H1 (cell line): ENCODE measurements around the gene HAND1. TPM values are rescaled to one million over a fixed set of nuclear protein-coding genes. Genes with fewer than 3 reads are reported as not detected.

ENCODE experiments used
- CTCF ChIA-PET: fragments of 300-600 bp; sonication (Branson Sonifier 250); formaldehyde crosslinking; loops from one replicate; lab custom pipeline; 2021; ENCODE audit not compliant: partially characterized antibody; lab: Charles Lee
- POLR2A ChIA-PET: fragments of 300-600 bp; sonication (Branson Sonifier 250); formaldehyde crosslinking; loops from one replicate; lab custom pipeline; 2021; ENCODE audit warnings: inconsistent platforms; ENCODE audit not compliant: partially characterized antibody; lab: Charles Lee
- DNase-seq, 2 experiments: peaks; one replicate each; pipeline versions ENCODE4 v3.0.0 to v3.0.0-alpha.2; 2010 to 2022; ENCODE audit warnings: low spot score in 2 of 2, low read depth in 1 of 2, mixed read lengths in 1 of 2
- FAIRE-seq: peaks from 2 replicates; lab custom pipeline; 2011; peaks lifted over from hg19 to GRCh38; lab: Jason Lieb, UNC
- H2AFZ ChIP-seq: 2 replicates; pipeline ENCODE4 v1.8.1; 2012; ENCODE audit warnings: low read length, inconsistent platforms
- H2AK5ac ChIP-seq: 2 replicates; pipeline ENCODE4 v1.6.1; 2013; ENCODE audit warnings: low read depth, low read length
- H2BK120ac ChIP-seq: replicated peaks from 2 replicates; pipeline ENCODE3; 2013; ENCODE audit warnings: low read depth, low read length, inconsistent platforms
- H2BK12ac ChIP-seq: 2 replicates; pipeline ENCODE4 v1.6.1; 2013; ENCODE audit warnings: low read depth, low read length
- H2BK15ac ChIP-seq: 2 replicates; pipeline ENCODE4 v1.6.1; 2013; ENCODE audit warnings: low read length
- H2BK20ac ChIP-seq: 2 replicates; pipeline ENCODE4 v1.6.1; 2013; ENCODE audit warnings: low read length
- H2BK5ac ChIP-seq: 2 replicates; pipeline ENCODE4 v1.6.1; 2013; ENCODE audit warnings: low read depth, low read length
- H3K14ac ChIP-seq: 2 replicates; pipeline ENCODE4 v1.6.1; 2013; ENCODE audit warnings: inconsistent platforms; ENCODE audit not compliant: insufficient read length
- H3K18ac ChIP-seq: 2 replicates; pipeline ENCODE4 v1.6.1; 2013; ENCODE audit warnings: low read length; ENCODE audit errors: extremely low read depth
- H3K23ac ChIP-seq: 2 replicates; pipeline ENCODE4 v1.6.1; 2013; ENCODE audit warnings: inconsistent platforms; ENCODE audit not compliant: insufficient read length
- H3K23me2 ChIP-seq: 2 replicates; pipeline ENCODE4 v1.6.1; 2013; ENCODE audit warnings: low read depth, low read length
- H3K27ac ChIP-seq: 2 replicates; pipeline ENCODE4 v1.6.1; 2011; ENCODE audit warnings: low read depth, low read length, inconsistent platforms
- H3K27me3 ChIP-seq, 4 experiments: replicated peaks in 1 of 4; 1 replicate in 1 of 4; 2 replicates in 3 of 4; pipeline versions ENCODE4 v1.6.1 to v1.8.1; 2011 to 2013; ENCODE audit warnings: low read length in 3 of 4, mild to moderate bottlenecking in 3 of 4, inconsistent platforms in 2 of 4, mixed read lengths in 2 of 4, moderate library complexity in 1 of 4; ENCODE audit not compliant: control insufficient read depth in 3 of 4, insufficient read depth in 3 of 4; ENCODE audit errors: extremely low read depth in 1 of 4
- H3K36me3 ChIP-seq, 4 experiments: 2 replicates each; pipeline versions ENCODE4 v1.6.1 to v1.8.1; 2011 to 2013; ENCODE audit warnings: mild to moderate bottlenecking in 4 of 4, low read length in 3 of 4, moderate library complexity in 2 of 4, control low read depth in 1 of 4, inconsistent platforms in 1 of 4; ENCODE audit not compliant: insufficient read depth in 4 of 4, control insufficient read depth in 2 of 4
- H3K4ac ChIP-seq: replicated peaks from 2 replicates; pipeline ENCODE3; 2013; ENCODE audit warnings: low read length, low read depth, mixed read lengths, inconsistent platforms; ENCODE audit not compliant: insufficient read length
- H3K4me1 ChIP-seq, 4 experiments: replicated peaks in 1 of 4; 1 replicate in 1 of 4; 2 replicates in 3 of 4; pipeline versions ENCODE4 v1.6.1 to v1.8.1; 2011 to 2013; ENCODE audit warnings: low read length in 3 of 4, inconsistent platforms in 2 of 4, mixed read lengths in 1 of 4; ENCODE audit not compliant: insufficient read depth in 4 of 4, control insufficient read depth in 3 of 4
- H3K4me2 ChIP-seq, 2 experiments: 2 replicates each; pipeline versions ENCODE4 v1.6.1 to v1.8.1; 2011 to 2013; ENCODE audit warnings: low read depth in 2 of 2, low read length in 2 of 2, control low read depth in 1 of 2, inconsistent platforms in 1 of 2, mild to moderate bottlenecking in 1 of 2; ENCODE audit not compliant: insufficient read depth in 1 of 2
- H3K4me3 ChIP-seq, 4 experiments: fragments of 200-600, 300-600 bp in 1 of 4; sonication (generic), shearing (Covaris generic), sonication (Bioruptor Twin) in 1 of 4; 2 replicates each; pipeline versions ENCODE4 v1.5.1 to v1.8.1; 2011 to 2016; ENCODE audit warnings: low read length in 4 of 4, low read depth in 3 of 4, control low read depth in 2 of 4, inconsistent platforms in 2 of 4, mild to moderate bottlenecking in 2 of 4, mixed read lengths in 1 of 4, moderate library complexity in 1 of 4; ENCODE audit not compliant: insufficient read depth in 2 of 4; ENCODE audit errors: extremely low read depth in 1 of 4
- H3K56ac ChIP-seq: replicated peaks from 2 replicates; pipeline ENCODE3; 2013; ENCODE audit warnings: low read depth, mild to moderate bottlenecking, mixed read lengths, low read length, inconsistent platforms; ENCODE audit not compliant: insufficient read length
- H3K79me1 ChIP-seq: 2 replicates; pipeline ENCODE4 v1.6.1; 2013; ENCODE audit warnings: low read depth, low read length, control low read depth
- H3K79me2 ChIP-seq, 2 experiments: 2 replicates each; pipeline versions ENCODE4 v1.6.1 to v1.8.1; 2012 to 2013; ENCODE audit warnings: low read length in 2 of 2, mild to moderate bottlenecking in 2 of 2, inconsistent platforms in 1 of 2; ENCODE audit not compliant: insufficient read depth in 2 of 2, control insufficient read depth in 1 of 2
- H3K9ac ChIP-seq, 4 experiments: replicated peaks in 1 of 4; 1 replicate in 1 of 4; 2 replicates in 3 of 4; pipeline versions ENCODE4 v1.6.1 to v1.8.1; 2011 to 2013; ENCODE audit warnings: low read depth in 3 of 4, low read length in 3 of 4, control low read depth in 2 of 4, mild to moderate bottlenecking in 2 of 4, moderate library complexity in 2 of 4, inconsistent platforms in 1 of 4; ENCODE audit errors: extremely low read depth in 1 of 4
- H3K9me3 ChIP-seq, 2 experiments: 2 replicates each; pipeline versions ENCODE4 v1.6.1 to v1.8.1; 2012 to 2013; ENCODE audit warnings: mild to moderate bottlenecking in 2 of 2, moderate library complexity in 2 of 2, control low read depth in 1 of 2, inconsistent platforms in 1 of 2, low read depth in 1 of 2, low read length in 1 of 2, mixed read lengths in 1 of 2; ENCODE audit not compliant: insufficient read depth in 2 of 2
- H4K20me1 ChIP-seq, 2 experiments: replicated peaks in 1 of 2; 2 replicates each; pipeline versions ENCODE3 to v1.8.1; 2011 to 2013; ENCODE audit warnings: inconsistent platforms in 2 of 2, low read length in 2 of 2, mild to moderate bottlenecking in 1 of 2; ENCODE audit not compliant: insufficient read depth in 2 of 2, control insufficient read depth in 1 of 2
- H4K5ac ChIP-seq: 2 replicates; pipeline ENCODE4 v1.6.1; 2013; ENCODE audit warnings: low read length, low read depth, mixed read lengths, inconsistent platforms; ENCODE audit not compliant: insufficient read length
- H4K8ac ChIP-seq: 2 replicates; pipeline ENCODE4 v1.8.0; 2013; ENCODE audit warnings: mild to moderate bottlenecking, moderate library complexity, low read length, inconsistent platforms; ENCODE audit not compliant: insufficient read depth; ENCODE audit errors: extremely low read depth
- H4K91ac ChIP-seq: replicated peaks from 2 replicates; pipeline ENCODE3; 2013; ENCODE audit warnings: low read length, mixed read lengths, inconsistent platforms; ENCODE audit not compliant: insufficient read length
- EZH2 ChIP-seq: fragments of 200-600 bp; sonication (generic); IDR thresholded peaks from 2 replicates; pipeline ENCODE4 v1.7.1; 2012; ENCODE audit warnings: low read depth, mild to moderate bottlenecking, moderate library complexity, low read length, inconsistent platforms; ENCODE audit not compliant: severe bottlenecking
- FOSL1 ChIP-seq: IDR thresholded peaks from 2 replicates; pipeline ENCODE4 v1.6.1; 2011; ENCODE audit warnings: mild to moderate bottlenecking, low read depth, low read length, moderate library complexity; ENCODE audit not compliant: insufficient read depth
- KDM1A ChIP-seq: fragments of 200-600, 300-600 bp; sonication (generic); IDR thresholded peaks from 2 replicates; pipeline ENCODE4 v1.7.1; 2016; ENCODE audit warnings: mild to moderate bottlenecking, low read length, borderline replicate concordance
- KDM4A ChIP-seq: IDR thresholded peaks from one replicate; pipeline ENCODE4 v1.7.1; 2012; ENCODE audit warnings: low read depth, mild to moderate bottlenecking, moderate library complexity, low read length, inconsistent platforms; ENCODE audit not compliant: severe bottlenecking
- POLR2AphosphoS5 ChIP-seq: IDR thresholded peaks from 2 replicates; pipeline ENCODE4 v1.6.1; 2011; ENCODE audit warnings: low read depth, low read length
- RAD21 ChIP-seq, 2 experiments: IDR thresholded peaks in 1 of 2; conservative IDR thresholded peaks in 1 of 2; 2 replicates each; pipeline ENCODE4 v1.6.1; 2011; ENCODE audit warnings: low read depth in 2 of 2, low read length in 2 of 2, improper control_type of control experiment in 1 of 2, inconsistent platforms in 1 of 2, mild to moderate bottlenecking in 1 of 2, moderate library complexity in 1 of 2
- RNF2 ChIP-seq: fragments of 200-900, 300-1000 bp; sonication (generic); IDR thresholded peaks from 2 replicates; pipeline ENCODE4 v1.7.1; 2016; ENCODE audit warnings: borderline replicate concordance, low read depth, mild to moderate bottlenecking, antibody characterized with exemption, low read length; ENCODE audit not compliant: poor library complexity, severe bottlenecking; ENCODE audit errors: missing control alignments
- SIN3A ChIP-seq, 2 experiments: IDR thresholded peaks in 1 of 2; conservative IDR thresholded peaks in 1 of 2; 2 replicates each; pipeline ENCODE4 v1.6.1; 2011 to 2012; ENCODE audit warnings: low read length in 2 of 2, improper control_type of control experiment in 1 of 2, low read depth in 1 of 2, mild to moderate bottlenecking in 1 of 2
- SP1 ChIP-seq: IDR thresholded peaks from 2 replicates; pipeline ENCODE4 v1.6.1; 2011; ENCODE audit warnings: low read depth, low read length
- SUZ12 ChIP-seq: fragments of 200-600 bp; sonication (generic); IDR thresholded peaks from 2 replicates; pipeline ENCODE4 v1.6.1; 2012; ENCODE audit warnings: mild to moderate bottlenecking, inconsistent platforms, low read length, moderate library complexity, mixed read lengths
- WGBS, 2 experiments: shearing (Covaris generic) in 1 of 2; methylation state at CpG; one replicate each; pipeline versions ENCODE4 v1.1.6 to v1.1.7; 2013 to 2015; ENCODE audit warnings: low lambda C conversion rate in 2 of 2, mixed read lengths in 2 of 2, inconsistent platforms in 1 of 2, low coverage in 1 of 2, missing lambda C conversion rate in 1 of 2; ENCODE audit not compliant: insufficient replicate concordance in 2 of 2, insufficient coverage in 1 of 2, insufficient read length in 1 of 2; ENCODE audit errors: extremely low coverage in 1 of 2, missing lambda C conversion rate in 1 of 2; 5-methylcytosine and 5-hydroxymethylcytosine counted together
- polyA plus RNA-seq, 7 experiments: library from polyadenylated mRNA; depleted of rRNA in 3 of 7; stranded (reverse) in 5 of 7; unstranded in 2 of 7; fragments of >200 nt in 5 of 7; fragments of 200-250 nt in 2 of 7; gene quantifications; 1 replicate in 5 of 7; 2 replicates in 1 of 7; 4 replicates in 1 of 7; pipeline versions ENCODE4 v1.2.1 to v1.2.3, GENCODE V29; 2011 to 2013; ENCODE audit warnings: missing spikeins in 2 of 7, mixed read lengths in 2 of 7
- total RNA-seq: library from RNA; stranded (reverse); fragmentation: NEBNext Ultra II Directional; extraction: Animal tissue kit (Norgen Biotek cat#: 25700); gene quantifications from 2 replicates; pipeline ENCODE4 v1.2.1, GENCODE V29; 2021

Gene HAND1
- total and polyA plus RNA-seq, 2 of the 8 experiments (the other 6 are each of a cell fraction or from before 2014, with no cell fraction given), result 0.06 TPM; not detected in 1

DNA sequence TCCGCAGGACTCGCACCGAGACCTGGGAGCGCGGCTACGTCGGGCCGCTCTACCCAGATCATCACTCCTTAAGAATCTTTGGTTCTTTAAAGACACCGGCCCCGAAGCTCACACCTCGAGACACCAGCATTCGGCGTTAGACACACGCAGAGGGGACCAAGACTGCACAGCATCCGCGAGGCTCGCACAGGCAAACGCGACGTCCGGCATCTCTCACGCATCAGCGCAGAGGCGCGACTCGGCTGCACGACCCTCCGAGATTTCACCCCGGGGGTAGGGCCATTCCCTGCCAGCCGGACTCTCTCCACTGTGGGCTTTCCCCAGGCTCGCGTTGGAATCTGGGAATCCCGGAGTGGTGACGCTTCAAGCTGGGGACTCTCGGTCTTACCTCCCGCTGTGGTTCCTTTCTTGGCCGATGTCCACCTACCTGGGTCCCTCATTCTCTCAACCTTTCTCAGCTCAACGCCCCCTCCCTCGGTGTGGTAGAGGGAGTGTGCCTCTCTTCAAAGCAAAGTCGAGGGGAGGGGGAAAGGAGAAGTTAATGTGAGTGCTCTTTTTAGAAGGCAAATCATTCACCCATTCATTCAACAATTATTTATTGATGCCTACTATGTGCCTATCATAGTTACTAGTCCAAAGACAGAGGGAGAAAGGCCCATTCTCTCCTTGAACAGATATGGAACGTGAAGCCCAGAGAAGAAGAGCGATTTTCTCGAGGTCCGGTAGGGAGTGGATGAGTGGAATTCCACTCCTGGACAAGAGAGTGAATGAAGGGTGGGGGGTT is 1.3 kb upstream of the HAND1 start:
- H3K4me2 ChIP-seq, result peak overlapping the region; percentile 70 to 85
- TF ChIP-seq FOSL1 (no peak), SIN3A (conservative IDR thresholded peaks at IDR 0.05 in 1 of 2, IDR thresholded peaks at IDR 0.05 in 1 of 2; ENCODE audit: low read depth in 1 of 2, low read length in 2 of 2) (no peak), EZH2 (peak; percentile 86), RNF2 (peak; percentile 1), SP1 (no peak), KDM1A (no peak), KDM4A (peak; percentile 25), RAD21 (IDR thresholded peaks at IDR 0.05 in 1 of 2, conservative IDR thresholded peaks at IDR 0.05 in 1 of 2; ENCODE audit: low read depth in 2 of 2, low read length in 2 of 2) (no peak), SUZ12 (peak; percentile 95), POLR2AphosphoS5 (no peak)

More for the DNA sequence above, 1.3 kb upstream of the HAND1 start:
- H3K27ac ChIP-seq, result no peak overlapping the region
- H3K36me3 ChIP-seq, result peaks cover 0 to 4% (median 0%) of the 10 kb centered on the region in 4 experiments; a peak in 1 of 8 replicates
- no peak overlapping the region for H2AFZ ChIP-seq
- H3K79me2 ChIP-seq, result no peaks in the 10 kb centered on the region
- no peak overlapping the region for H2BK15ac ChIP-seq
- DNase-seq, result peak in 1 of 2 experiments; percentile 77
- H3K23ac ChIP-seq, result no peak overlapping the region
- H3K14ac ChIP-seq, result no peak overlapping the region
- FAIRE-seq, result peak; percentile 89
- H3K27me3 ChIP-seq, result peaks cover 97 to 100% (median 99%) of the 10 kb centered on the region in 4 experiments
- peaks cover 32 to 67% (median 34%) of the 10 kb centered on the region in 4 experiments for H3K4me1 ChIP-seq
- 3% methylated on average over 44 of the region's 44 CpGs; no CpG with 5 or more reads in 1 of the 2 experiments for WGBS, 2 experiments
- H2BK20ac ChIP-seq, result peak overlapping the region; percentile 34; the same call in 1 of the 2 replicates
- H4K91ac ChIP-seq, result no peak overlapping the region
- no peak overlapping the region for H2BK120ac ChIP-seq
- H3K18ac ChIP-seq, result peak overlapping the region; percentile 1; the same call in 1 of the 2 replicates
- H2BK5ac ChIP-seq, result no peak overlapping the region
- POLR2A ChIA-PET, result interaction anchor here (0.5 to 2.6 kb wide), 4 partner anchors 24 to 132 kb away, joined by 3 to 6 read pairs (median 3); no protein-coding TSS in a partner anchor
- CTCF ChIA-PET, result interaction anchor here (1.0 to 5.0 kb wide), 5 partner anchors 12 to 131 kb away, joined by 3 to 33 read pairs (median 15); no protein-coding TSS in a partner anchor
- no peak overlapping the region for H4K5ac ChIP-seq
- H2AK5ac ChIP-seq, result no peak overlapping the region
- H3K9me3 ChIP-seq, result no peaks in the 10 kb centered on the region
- H2BK12ac ChIP-seq, result peak overlapping the region; percentile 2
- peaks cover 7% of the 10 kb centered on the region; the same call in 1 of the 2 replicates for H3K23me2 ChIP-seq
- peak overlapping the region; percentile 19 for H3K4ac ChIP-seq
- no peak overlapping the region for H3K56ac ChIP-seq
- peak overlapping the region; percentile 16 to 58 (median 28); a peak in 7 of 8 replicates for H3K4me3 ChIP-seq
- H4K8ac ChIP-seq, result no peak overlapping the region
- no peak overlapping the region for H3K9ac ChIP-seq
- peaks cover 14 to 45% of the 10 kb centered on the region in 2 experiments for H4K20me1 ChIP-seq
- no peaks in the 10 kb centered on the region; the same call in 1 of the 2 replicates for H3K79me1 ChIP-seq
